Measurements from ENCODE around the gene PRPF6. TPM values are rescaled to one million over a fixed set of nuclear protein-coding genes. Genes with fewer than 3 reads are reported as not detected.

The PRPF6 gene
- total and polyA plus RNA-seq, 2 of the 13 experiments (the other 11 are each of a cell fraction or from before 2014, with no cell fraction given) = 63.7 to 101 TPM

DNA sequence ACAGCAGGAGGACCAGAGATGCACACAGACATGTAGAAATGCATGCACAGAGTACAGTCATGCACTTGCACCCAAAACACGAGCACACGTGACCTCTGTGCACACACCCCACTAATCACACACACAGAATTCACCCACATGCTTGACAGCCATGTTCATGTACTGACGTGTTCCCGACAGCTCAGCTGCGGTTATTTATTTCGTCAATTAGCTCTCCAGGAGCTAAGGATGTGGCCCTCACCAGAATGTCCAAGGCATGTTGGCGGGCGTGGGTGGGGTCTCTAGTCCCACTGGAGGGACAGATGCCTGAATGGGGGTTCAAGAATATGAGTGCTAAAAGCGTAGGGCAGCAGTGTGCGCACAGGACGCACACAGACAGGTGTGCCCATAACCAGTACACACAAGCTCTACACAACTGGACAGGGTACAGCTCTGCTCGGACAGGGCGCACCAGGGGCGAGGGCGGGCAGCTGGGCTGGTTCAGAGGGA lies 571 bp upstream of the PRPF6 start (continued):
- TF ChIP-seq, protein P1, sequence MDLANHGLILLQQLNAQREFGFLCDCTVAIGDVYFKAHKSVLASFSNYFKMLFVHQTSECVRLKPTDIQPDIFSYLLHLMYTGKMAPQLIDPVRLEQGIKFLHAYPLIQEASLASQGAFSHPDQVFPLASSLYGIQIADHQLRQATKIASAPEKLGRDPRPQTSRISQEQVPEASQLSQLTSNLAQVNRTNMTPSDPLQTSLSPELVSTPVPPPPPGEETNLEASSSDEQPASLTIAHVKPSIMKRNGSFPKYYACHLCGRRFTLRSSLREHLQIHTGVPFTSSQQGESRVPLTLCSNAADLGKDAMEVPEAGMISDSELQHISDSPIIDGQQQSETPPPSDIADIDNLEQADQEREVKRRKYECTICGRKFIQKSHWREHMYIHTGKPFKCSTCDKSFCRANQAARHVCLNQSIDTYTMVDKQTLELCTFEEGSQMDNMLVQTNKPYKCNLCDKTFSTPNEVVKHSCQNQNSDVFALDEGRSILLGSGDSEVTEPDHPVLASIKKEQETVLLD (CRISPR knock-in tag; IDR thresholded peaks at IDR 0.05; ENCODE audit: low read depth) = no peak
- no peak for TF ChIP-seq ZNF773 (CRISPR knock-in tag; IDR thresholded peaks at IDR 0.05; ENCODE audit: borderline replicate concordance)
- no peak for TF ChIP-seq ZNF720 (CRISPR knock-in tag; IDR thresholded peaks at IDR 0.05)
- no peak for TF ChIP-seq MED1 (CRISPR knock-in tag; IDR thresholded peaks at IDR 0.05)
- TF ChIP-seq SKI (IDR thresholded peaks at IDR 0.05; ENCODE audit: partially characterized antibody) = no peak
- TF ChIP-seq BHLHE40 (IDR thresholded peaks at IDR 0.05; ENCODE audit: low read length) = peak; percentile 43
- TF ChIP-seq, protein P2, sequence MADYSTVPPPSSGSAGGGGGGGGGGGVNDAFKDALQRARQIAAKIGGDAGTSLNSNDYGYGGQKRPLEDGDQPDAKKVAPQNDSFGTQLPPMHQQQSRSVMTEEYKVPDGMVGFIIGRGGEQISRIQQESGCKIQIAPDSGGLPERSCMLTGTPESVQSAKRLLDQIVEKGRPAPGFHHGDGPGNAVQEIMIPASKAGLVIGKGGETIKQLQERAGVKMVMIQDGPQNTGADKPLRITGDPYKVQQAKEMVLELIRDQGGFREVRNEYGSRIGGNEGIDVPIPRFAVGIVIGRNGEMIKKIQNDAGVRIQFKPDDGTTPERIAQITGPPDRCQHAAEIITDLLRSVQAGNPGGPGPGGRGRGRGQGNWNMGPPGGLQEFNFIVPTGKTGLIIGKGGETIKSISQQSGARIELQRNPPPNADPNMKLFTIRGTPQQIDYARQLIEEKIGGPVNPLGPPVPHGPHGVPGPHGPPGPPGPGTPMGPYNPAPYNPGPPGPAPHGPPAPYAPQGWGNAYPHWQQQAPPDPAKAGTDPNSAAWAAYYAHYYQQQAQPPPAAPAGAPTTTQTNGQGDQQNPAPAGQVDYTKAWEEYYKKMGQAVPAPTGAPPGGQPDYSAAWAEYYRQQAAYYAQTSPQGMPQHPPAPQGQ (CRISPR knock-in tag; IDR thresholded peaks at IDR 0.05; ENCODE audit: borderline replicate concordance) = 0 out of 2 replicates have a peak, but pooled peaks have one; percentile 34
- no peak for TF ChIP-seq JARID2 (CRISPR knock-in tag; IDR thresholded peaks at IDR 0.05; ENCODE audit: insufficient replicate concordance)
- TF ChIP-seq, protein P3, sequence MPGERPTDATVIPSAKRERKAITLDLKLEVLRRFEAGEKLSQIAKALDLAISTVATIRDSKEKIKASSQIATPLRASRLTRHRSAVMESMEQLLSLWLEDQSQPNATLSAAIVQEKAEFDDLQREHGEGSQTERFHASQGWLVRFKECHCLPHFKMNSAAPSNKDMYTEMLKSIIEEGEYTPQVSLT (CRISPR knock-in tag; IDR thresholded peaks at IDR 0.05; ENCODE audit: borderline replicate concordance, low read depth) = no peak
- TF ChIP-seq ADNP (CRISPR knock-in tag; IDR thresholded peaks at IDR 0.05) = 0 out of 2 replicates have a peak, but pooled peaks have one; percentile 5
- TF ChIP-seq, protein P4, sequence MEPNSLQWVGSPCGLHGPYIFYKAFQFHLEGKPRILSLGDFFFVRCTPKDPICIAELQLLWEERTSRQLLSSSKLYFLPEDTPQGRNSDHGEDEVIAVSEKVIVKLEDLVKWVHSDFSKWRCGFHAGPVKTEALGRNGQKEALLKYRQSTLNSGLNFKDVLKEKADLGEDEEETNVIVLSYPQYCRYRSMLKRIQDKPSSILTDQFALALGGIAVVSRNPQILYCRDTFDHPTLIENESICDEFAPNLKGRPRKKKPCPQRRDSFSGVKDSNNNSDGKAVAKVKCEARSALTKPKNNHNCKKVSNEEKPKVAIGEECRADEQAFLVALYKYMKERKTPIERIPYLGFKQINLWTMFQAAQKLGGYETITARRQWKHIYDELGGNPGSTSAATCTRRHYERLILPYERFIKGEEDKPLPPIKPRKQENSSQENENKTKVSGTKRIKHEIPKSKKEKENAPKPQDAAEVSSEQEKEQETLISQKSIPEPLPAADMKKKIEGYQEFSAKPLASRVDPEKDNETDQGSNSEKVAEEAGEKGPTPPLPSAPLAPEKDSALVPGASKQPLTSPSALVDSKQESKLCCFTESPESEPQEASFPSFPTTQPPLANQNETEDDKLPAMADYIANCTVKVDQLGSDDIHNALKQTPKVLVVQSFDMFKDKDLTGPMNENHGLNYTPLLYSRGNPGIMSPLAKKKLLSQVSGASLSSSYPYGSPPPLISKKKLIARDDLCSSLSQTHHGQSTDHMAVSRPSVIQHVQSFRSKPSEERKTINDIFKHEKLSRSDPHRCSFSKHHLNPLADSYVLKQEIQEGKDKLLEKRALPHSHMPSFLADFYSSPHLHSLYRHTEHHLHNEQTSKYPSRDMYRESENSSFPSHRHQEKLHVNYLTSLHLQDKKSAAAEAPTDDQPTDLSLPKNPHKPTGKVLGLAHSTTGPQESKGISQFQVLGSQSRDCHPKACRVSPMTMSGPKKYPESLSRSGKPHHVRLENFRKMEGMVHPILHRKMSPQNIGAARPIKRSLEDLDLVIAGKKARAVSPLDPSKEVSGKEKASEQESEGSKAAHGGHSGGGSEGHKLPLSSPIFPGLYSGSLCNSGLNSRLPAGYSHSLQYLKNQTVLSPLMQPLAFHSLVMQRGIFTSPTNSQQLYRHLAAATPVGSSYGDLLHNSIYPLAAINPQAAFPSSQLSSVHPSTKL (CRISPR knock-in tag; IDR thresholded peaks at IDR 0.05) = no peak; the same call in 1 of the 2 replicates
- no peak for TF ChIP-seq STAG1 (CRISPR knock-in tag; IDR thresholded peaks at IDR 0.05)
- TF ChIP-seq GABPA (IDR thresholded peaks at IDR 0.05; ENCODE audit: low read depth, low read length) = no peak
- TF ChIP-seq GABPA (CRISPR knock-in tag; IDR thresholded peaks at IDR 0.05; ENCODE audit: low read depth) = no peak
- no peak for TF ChIP-seq EP300 (IDR thresholded peaks at IDR 0.05; ENCODE audit: low read depth in 2 of 2, low read length in 2 of 2)
- TF ChIP-seq EP300 (CRISPR knock-in tag; IDR thresholded peaks at IDR 0.05; ENCODE audit: borderline replicate concordance) = no peak
- TF ChIP-seq SAFB2 (CRISPR knock-in tag; IDR thresholded peaks at IDR 0.05; ENCODE audit: borderline replicate concordance, low read depth) = peak; percentile 78; the same call in 1 of the 2 replicates
- no peak for TF ChIP-seq MATR3 (CRISPR knock-in tag; IDR thresholded peaks at IDR 0.05)
- 0 out of 2 replicates have a peak, but pooled peaks have one; percentile 34 for TF ChIP-seq ZNF354B (CRISPR knock-in tag; IDR thresholded peaks at IDR 0.05)

Data from HepG2 (cell line).